Measurements from ENCODE around the gene SERAC1.

GRCh38 chr6:158078320-158078719 is 89.7 kb downstream of the SERAC1 start:
- TF ChIP-seq CTCF (IDR thresholded peaks at IDR 0.05) (no peak), POLR2AphosphoS5 (IDR thresholded peaks at IDR 0.05; ENCODE audit: insufficient read depth in 1 of 2, low read depth in 1 of 2) (no peak), POLR2A (IDR thresholded peaks at IDR 0.05) (no peak)
